IPS DF 6.9 (cell line): ENCODE data around the gene TESK1.

Experiments used
- DNase-seq: peaks from one replicate; pipeline ENCODE4 v3.0.0-alpha.2; 2013; ENCODE audit warnings: low read depth, low spot score
- H3K27ac ChIP-seq: one replicate; pipeline ENCODE4 v1.5.1; 2013; ENCODE audit warnings: low read length, control low read depth
- H3K27me3 ChIP-seq: 2 replicates; pipeline ENCODE4 v1.6.1; 2013; ENCODE audit warnings: mild to moderate bottlenecking, low read length; ENCODE audit not compliant: control insufficient read depth, insufficient read depth
- H3K36me3 ChIP-seq: 2 replicates; pipeline ENCODE4 v1.6.1; 2013; ENCODE audit warnings: low read length; ENCODE audit not compliant: control insufficient read depth, insufficient read depth
- H3K4me1 ChIP-seq: 2 replicates; pipeline ENCODE4 v1.6.1; 2013; ENCODE audit warnings: low read length; ENCODE audit not compliant: control insufficient read depth, insufficient read depth
- H3K4me3 ChIP-seq: 2 replicates; pipeline ENCODE4 v1.5.1; 2013; ENCODE audit warnings: mild to moderate bottlenecking, low read length
- H3K9me3 ChIP-seq: 2 replicates; pipeline ENCODE4 v1.6.1; 2013; ENCODE audit warnings: low read length, inconsistent platforms; ENCODE audit not compliant: control insufficient read depth, insufficient read depth
- WGBS: extraction: QIAGEN DNeasy Blood & Tissue Kit; methylation state at CpG from one replicate; pipeline ENCODE4 v1.1.7; 2013; ENCODE audit warnings: mixed read lengths, missing lambda C conversion rate; ENCODE audit not compliant: insufficient read length, insufficient coverage; 5-methylcytosine and 5-hydroxymethylcytosine counted together

Gene TESK1

GRCh38 chr9:35563791-35564197 lies 41.3 kb upstream of the TESK1 start:
- Histone ChIP-seq H3K4me1 (0 out of 2 replicates have a peak, but pooled peaks cover 3% of the 10 kb centered on the region), H3K27ac (no peak overlapping the region), H3K27me3 (no peaks in the 10 kb centered on the region), H3K36me3 (no peaks in the 10 kb centered on the region; the same call in 1 of the 2 replicates), H3K4me3 (no peak overlapping the region), H3K9me3 (no peaks in the 10 kb centered on the region)
- no CpG with 5 or more reads among the region's 14 CpGs for WGBS
- DNase-seq, result no peak

GRCh38 chr9:35564658-35565061 lies 40.4 kb upstream of the TESK1 start:
- Histone ChIP-seq H3K27ac (no peak overlapping the region), H3K9me3 (no peaks in the 10 kb centered on the region), H3K27me3 (no peaks in the 10 kb centered on the region), H3K36me3 (no peaks in the 10 kb centered on the region; the same call in 1 of the 2 replicates), H3K4me1 (0 out of 2 replicates have a peak, but pooled peaks cover 3% of the 10 kb centered on the region), H3K4me3 (no peak overlapping the region)
- no CpG with 5 or more reads among the region's 7 CpGs for WGBS
- DNase-seq, result no peak

- no peaks in the 10 kb centered on the region for H3K9me3 ChIP-seq
- WGBS, result no CpG with 5 or more reads among the region's 2 CpGs
- H3K4me3 ChIP-seq, result no peak overlapping the region
- H3K4me1 ChIP-seq, result 0 out of 2 replicates have a peak, but pooled peaks cover 3% of the 10 kb centered on the region
- no peak overlapping the region for H3K27ac ChIP-seq
- H3K27me3 ChIP-seq, result no peaks in the 10 kb centered on the region
- DNase-seq, result no peak
- no peaks in the 10 kb centered on the region for H3K36me3 ChIP-seq
Observed at GRCh38 chr9:35566417-35566816, 38.6 kb upstream of the TESK1 start.

- no peak overlapping the region for H3K4me3 ChIP-seq
- DNase-seq, result no peak
- H3K36me3 ChIP-seq, result no peaks in the 10 kb centered on the region
- H3K27me3 ChIP-seq, result no peaks in the 10 kb centered on the region
- H3K4me1 ChIP-seq, result 0 out of 2 replicates have a peak, but pooled peaks cover 3% of the 10 kb centered on the region
- no peak overlapping the region for H3K27ac ChIP-seq
- H3K9me3 ChIP-seq, result no peaks in the 10 kb centered on the region
- WGBS, result no CpG with 5 or more reads among the region's 4 CpGs
Observed at GRCh38 chr9:35568196-35568595, 36.9 kb upstream of the TESK1 start.

- Histone ChIP-seq H3K4me3 (no peak overlapping the region), H3K27me3 (no peaks in the 10 kb centered on the region), H3K9me3 (no peaks in the 10 kb centered on the region), H3K4me1 (no peaks in the 10 kb centered on the region), H3K27ac (no peak overlapping the region), H3K36me3 (no peaks in the 10 kb centered on the region)
- no CpG with 5 or more reads among the region's 5 CpGs for WGBS
- DNase-seq, result no peak
Observed at GRCh38 chr9:35569206-35569605, 35.9 kb upstream of the TESK1 start.

- no peak overlapping the region for H3K4me3 ChIP-seq
- H3K36me3 ChIP-seq, result no peaks in the 10 kb centered on the region
- DNase-seq, result no peak
- no peak overlapping the region for H3K27ac ChIP-seq
- no peaks in the 10 kb centered on the region for H3K4me1 ChIP-seq
- no peaks in the 10 kb centered on the region for H3K27me3 ChIP-seq
- H3K9me3 ChIP-seq, result no peaks in the 10 kb centered on the region
- no CpG with 5 or more reads among the region's 6 CpGs for WGBS
Observed at GRCh38 chr9:35570709-35571504, 34.2 kb upstream of the TESK1 start.

GRCh38 chr9:35574578-35575122 lies 30.4 kb upstream of the TESK1 start:
- no peaks in the 10 kb centered on the region for H3K36me3 ChIP-seq
- H3K4me3 ChIP-seq, result no peak overlapping the region
- WGBS, result no CpG with 5 or more reads among the region's 2 CpGs
- no peak overlapping the region for H3K27ac ChIP-seq
- no peaks in the 10 kb centered on the region for H3K27me3 ChIP-seq
- H3K9me3 ChIP-seq, result no peaks in the 10 kb centered on the region
- no peak for DNase-seq
- no peaks in the 10 kb centered on the region for H3K4me1 ChIP-seq

- WGBS, result no CpG with 5 or more reads among the region's 5 CpGs
- no peak for DNase-seq
- Histone ChIP-seq H3K4me3 (no peak overlapping the region), H3K27me3 (no peaks in the 10 kb centered on the region), H3K36me3 (no peaks in the 10 kb centered on the region), H3K4me1 (no peaks in the 10 kb centered on the region), H3K9me3 (no peaks in the 10 kb centered on the region), H3K27ac (no peak overlapping the region)
Observed at GRCh38 chr9:35575478-35575877, 29.6 kb upstream of the TESK1 start.

- Histone ChIP-seq H3K36me3 (no peaks in the 10 kb centered on the region), H3K4me3 (no peak overlapping the region), H3K9me3 (no peaks in the 10 kb centered on the region), H3K27me3 (no peaks in the 10 kb centered on the region), H3K4me1 (no peaks in the 10 kb centered on the region), H3K27ac (no peak overlapping the region)
- no peak for DNase-seq
- WGBS, result no CpG with 5 or more reads among the region's 5 CpGs
Observed at GRCh38 chr9:35577486-35577885, 27.6 kb upstream of the TESK1 start.

- Histone ChIP-seq H3K27me3 (no peaks in the 10 kb centered on the region), H3K4me1 (no peaks in the 10 kb centered on the region), H3K4me3 (no peak overlapping the region), H3K36me3 (no peaks in the 10 kb centered on the region), H3K27ac (no peak overlapping the region), H3K9me3 (no peaks in the 10 kb centered on the region)
- no peak for DNase-seq
- no CpG with 5 or more reads among the region's 1 CpG for WGBS
Observed at GRCh38 chr9:35579130-35579529, 25.9 kb upstream of the TESK1 start.
